HepG2 (cell line): ENCODE results near the gene RIPOR1. TPM values are rescaled to one million over a fixed set of nuclear protein-coding genes. Genes with fewer than 3 reads are reported as not detected.

Source experiments
- MAF1 ChIP-seq: sonication (generic); formaldehyde crosslinking; IDR thresholded peaks from 2 replicates; pipeline ENCODE4 v1.5.0; 2020; ENCODE audit warnings: missing genetic modification reagents, borderline replicate concordance
- NCOR1 ChIP-seq: fragments of 200-600 bp; sonication (generic); IDR thresholded peaks from 2 replicates; pipeline ENCODE4 v1.7.0; 2017; ENCODE audit warnings: antibody characterized with exemption, low read length, borderline replicate concordance
- PHF21A ChIP-seq: sonication (generic); formaldehyde crosslinking; IDR thresholded peaks from 2 replicates; pipeline ENCODE4 v1.5.0; 2020; ENCODE audit warnings: mild to moderate bottlenecking, missing genetic modification reagents
- PRMT3 ChIP-seq: sonication (generic); formaldehyde crosslinking; IDR thresholded peaks from 2 replicates; pipeline ENCODE4 v1.8.1; 2022; ENCODE audit warnings: low read depth, mild to moderate bottlenecking, moderate library complexity, missing genetic modification reagents, borderline replicate concordance
- RFXANK ChIP-seq: IDR thresholded peaks from 2 replicates; pipeline ENCODE4 v1.6.1; 2016
- RORA ChIP-seq: sonication (generic); formaldehyde crosslinking; IDR thresholded peaks from 2 replicates; pipeline ENCODE4 v1.5.0; 2020; ENCODE audit warnings: mild to moderate bottlenecking, missing genetic modification reagents, moderate library complexity
- SP1 ChIP-seq, 2 experiments: fragments of 450-650 bp in 1 of 2; sonication (generic) in 1 of 2; formaldehyde crosslinking in 1 of 2; IDR thresholded peaks; 2 replicates each; pipeline versions ENCODE4 v1.4.0 to v1.6.1; 2016 to 2020; ENCODE audit warnings: missing genetic modification reagents in 1 of 2
- XBP1 ChIP-seq: sonication (generic); formaldehyde crosslinking; IDR thresholded peaks from 2 replicates; pipeline ENCODE4 v1.5.0; 2020; ENCODE audit warnings: missing genetic modification reagents
- YY1 ChIP-seq: IDR thresholded peaks from 2 replicates; pipeline ENCODE4 v1.6.1; 2011; ENCODE audit warnings: low read length, low read depth, moderate library complexity, mild to moderate bottlenecking; ENCODE audit not compliant: insufficient read depth, insufficient replicate concordance
- ZFP41 ChIP-seq: sonication (generic); formaldehyde crosslinking; IDR thresholded peaks from 2 replicates; pipeline ENCODE4 v1.4.0; 2020; ENCODE audit warnings: mild to moderate bottlenecking, missing genetic modification reagents, borderline replicate concordance
- ZNF12 ChIP-seq: sonication (generic); formaldehyde crosslinking; IDR thresholded peaks from 2 replicates; pipeline ENCODE4 v1.5.0; 2020; ENCODE audit warnings: missing genetic modification reagents
- ZNF430 ChIP-seq: sonication (generic); formaldehyde crosslinking; IDR thresholded peaks from 2 replicates; pipeline ENCODE4 v1.9.0; 2021; ENCODE audit warnings: mild to moderate bottlenecking, missing genetic modification reagents
- ZNF446 ChIP-seq: sonication (generic); formaldehyde crosslinking; IDR thresholded peaks from 2 replicates; pipeline ENCODE4 v1.5.0; 2020; ENCODE audit warnings: mild to moderate bottlenecking, missing genetic modification reagents
- ZSCAN20 ChIP-seq: sonication (generic); formaldehyde crosslinking; IDR thresholded peaks from 2 replicates; pipeline ENCODE4 v1.4.0; 2020; ENCODE audit warnings: missing genetic modification reagents, mild to moderate bottlenecking, borderline replicate concordance
- polyA plus RNA-seq, 8 experiments: library from polyadenylated mRNA; depleted of rRNA in 3 of 8; stranded (reverse) in 7 of 8; unstranded in 1 of 8; fragments of >200 nt; fragmentation: Illumina TruSeq in 4 of 8; extraction: Trizol in 4 of 8; gene quantifications; 2 replicates each; pipeline versions ENCODE4 v1.2.1 to v1.2.3, GENCODE V29; 2011 to 2016; ENCODE audit warnings: low read depth in 4 of 8, missing spikeins in 1 of 8, mixed read lengths in 1 of 8; ENCODE audit not compliant: insufficient read depth in 1 of 8
- total RNA-seq, 5 experiments: library from RNA; depleted of rRNA; stranded (reverse); fragments of >200 nt; fragmentation: Illumina TruSeq; extraction: Trizol; gene quantifications; 2 replicates each; pipeline ENCODE4 v1.2.3, GENCODE V29; 2016; ENCODE audit warnings: low read depth in 1 of 5
- TF ChIP-seq, protein P1 (sequence below): sonication (generic); formaldehyde crosslinking; IDR thresholded peaks from 2 replicates; pipeline ENCODE4 v1.4.0; 2020; ENCODE audit warnings: missing genetic modification reagents
- TF ChIP-seq, protein P2 (sequence below): sonication (generic); formaldehyde crosslinking; IDR thresholded peaks from 2 replicates; pipeline ENCODE4 v1.4.0; 2020; ENCODE audit warnings: missing genetic modification reagents
- TF ChIP-seq, protein P3 (sequence below): sonication (generic); formaldehyde crosslinking; IDR thresholded peaks from 2 replicates; pipeline ENCODE4 v1.5.1; 2020; ENCODE audit warnings: missing genetic modification reagents, mild to moderate bottlenecking, borderline replicate concordance
- TF ChIP-seq, protein P4 (sequence below): sonication (generic); formaldehyde crosslinking; IDR thresholded peaks from 2 replicates; pipeline ENCODE4 v1.4.0; 2020; ENCODE audit warnings: low read depth, mild to moderate bottlenecking, missing genetic modification reagents

Gene RIPOR1
- total and polyA plus RNA-seq, 2 of the 13 experiments (the other 11 are each of a cell fraction or from before 2014, with no cell fraction given), result 4.6 to 8.1 TPM

DNA sequence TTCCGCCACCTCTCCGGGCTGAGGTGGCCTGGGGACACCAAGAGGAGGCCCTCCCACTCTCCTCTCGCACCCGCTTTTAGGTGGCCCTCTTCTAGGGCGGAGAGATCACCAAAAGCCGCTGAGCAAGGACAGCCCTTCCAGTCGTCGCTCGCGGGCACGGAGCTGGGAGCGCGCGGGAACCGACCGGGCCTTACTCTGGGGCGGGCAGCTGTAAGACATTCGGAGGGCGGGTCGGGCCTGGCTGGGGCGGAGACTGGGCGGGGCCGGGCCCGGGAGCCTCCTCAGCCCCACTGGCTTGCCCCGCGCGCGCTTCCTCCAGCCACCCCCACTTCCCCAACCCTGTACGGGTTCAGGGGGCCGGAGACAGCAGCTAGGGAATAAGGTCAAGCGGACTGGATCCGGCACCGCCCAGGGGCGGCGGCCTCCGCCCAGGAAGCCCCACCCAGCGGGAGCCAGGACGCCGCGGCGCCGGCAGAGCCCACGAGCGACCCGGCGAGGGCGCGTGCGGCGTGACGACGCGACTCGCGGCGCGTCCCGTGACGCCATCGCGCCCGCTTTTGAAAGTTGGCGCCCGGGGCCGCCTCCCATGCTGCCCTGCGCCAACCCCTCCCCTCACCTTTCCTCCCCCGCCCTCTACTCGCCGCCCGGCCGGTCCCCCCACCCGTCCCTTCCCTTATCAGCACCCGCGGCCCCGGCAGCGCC is 33.3 kb downstream of the RIPOR1 start (continued):
- TF ChIP-seq, protein P1, sequence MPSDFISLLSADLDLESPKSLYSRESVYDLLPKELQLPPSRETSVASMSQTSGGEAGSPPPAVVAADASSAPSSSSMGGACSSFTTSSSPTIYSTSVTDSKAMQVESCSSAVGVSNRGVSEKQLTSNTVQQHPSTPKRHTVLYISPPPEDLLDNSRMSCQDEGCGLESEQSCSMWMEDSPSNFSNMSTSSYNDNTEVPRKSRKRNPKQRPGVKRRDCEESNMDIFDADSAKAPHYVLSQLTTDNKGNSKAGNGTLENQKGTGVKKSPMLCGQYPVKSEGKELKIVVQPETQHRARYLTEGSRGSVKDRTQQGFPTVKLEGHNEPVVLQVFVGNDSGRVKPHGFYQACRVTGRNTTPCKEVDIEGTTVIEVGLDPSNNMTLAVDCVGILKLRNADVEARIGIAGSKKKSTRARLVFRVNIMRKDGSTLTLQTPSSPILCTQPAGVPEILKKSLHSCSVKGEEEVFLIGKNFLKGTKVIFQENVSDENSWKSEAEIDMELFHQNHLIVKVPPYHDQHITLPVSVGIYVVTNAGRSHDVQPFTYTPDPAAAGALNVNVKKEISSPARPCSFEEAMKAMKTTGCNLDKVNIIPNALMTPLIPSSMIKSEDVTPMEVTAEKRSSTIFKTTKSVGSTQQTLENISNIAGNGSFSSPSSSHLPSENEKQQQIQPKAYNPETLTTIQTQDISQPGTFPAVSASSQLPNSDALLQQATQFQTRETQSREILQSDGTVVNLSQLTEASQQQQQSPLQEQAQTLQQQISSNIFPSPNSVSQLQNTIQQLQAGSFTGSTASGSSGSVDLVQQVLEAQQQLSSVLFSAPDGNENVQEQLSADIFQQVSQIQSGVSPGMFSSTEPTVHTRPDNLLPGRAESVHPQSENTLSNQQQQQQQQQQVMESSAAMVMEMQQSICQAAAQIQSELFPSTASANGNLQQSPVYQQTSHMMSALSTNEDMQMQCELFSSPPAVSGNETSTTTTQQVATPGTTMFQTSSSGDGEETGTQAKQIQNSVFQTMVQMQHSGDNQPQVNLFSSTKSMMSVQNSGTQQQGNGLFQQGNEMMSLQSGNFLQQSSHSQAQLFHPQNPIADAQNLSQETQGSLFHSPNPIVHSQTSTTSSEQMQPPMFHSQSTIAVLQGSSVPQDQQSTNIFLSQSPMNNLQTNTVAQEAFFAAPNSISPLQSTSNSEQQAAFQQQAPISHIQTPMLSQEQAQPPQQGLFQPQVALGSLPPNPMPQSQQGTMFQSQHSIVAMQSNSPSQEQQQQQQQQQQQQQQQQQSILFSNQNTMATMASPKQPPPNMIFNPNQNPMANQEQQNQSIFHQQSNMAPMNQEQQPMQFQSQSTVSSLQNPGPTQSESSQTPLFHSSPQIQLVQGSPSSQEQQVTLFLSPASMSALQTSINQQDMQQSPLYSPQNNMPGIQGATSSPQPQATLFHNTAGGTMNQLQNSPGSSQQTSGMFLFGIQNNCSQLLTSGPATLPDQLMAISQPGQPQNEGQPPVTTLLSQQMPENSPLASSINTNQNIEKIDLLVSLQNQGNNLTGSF (CRISPR knock-in tag), result no peak; the same call in 1 of the 2 replicates
- TF ChIP-seq YY1 (no peak), ZNF430 (CRISPR knock-in tag) (no peak; the same call in 1 of the 2 replicates), ZNF12 (CRISPR knock-in tag) (no peak), SP1 (IDR thresholded peaks at IDR 0.05) (no peak), SP1 (CRISPR knock-in tag; IDR thresholded peaks at IDR 0.05) (peak; percentile 80), ZNF446 (CRISPR knock-in tag) (peak; percentile 75; the same call in 1 of the 2 replicates), NCOR1 (peak; percentile 16; the same call in 1 of the 2 replicates), ZFP41 (CRISPR knock-in tag) (no peak), ZSCAN20 (CRISPR knock-in tag) (peak; percentile 42; the same call in 1 of the 2 replicates), XBP1 (CRISPR knock-in tag) (no peak), PRMT3 (CRISPR knock-in tag) (no peak), RFXANK (CRISPR knock-in tag) (peak; percentile 37; the same call in 1 of the 2 replicates), MAF1 (CRISPR knock-in tag) (no peak), RORA (CRISPR knock-in tag) (no peak), PHF21A (CRISPR knock-in tag) (peak; percentile 91)
- TF ChIP-seq, protein P2, sequence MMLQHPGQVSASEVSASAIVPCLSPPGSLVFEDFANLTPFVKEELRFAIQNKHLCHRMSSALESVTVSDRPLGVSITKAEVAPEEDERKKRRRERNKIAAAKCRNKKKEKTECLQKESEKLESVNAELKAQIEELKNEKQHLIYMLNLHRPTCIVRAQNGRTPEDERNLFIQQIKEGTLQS (CRISPR knock-in tag), result no peak; the same call in 1 of the 2 replicates
- TF ChIP-seq, protein P3, sequence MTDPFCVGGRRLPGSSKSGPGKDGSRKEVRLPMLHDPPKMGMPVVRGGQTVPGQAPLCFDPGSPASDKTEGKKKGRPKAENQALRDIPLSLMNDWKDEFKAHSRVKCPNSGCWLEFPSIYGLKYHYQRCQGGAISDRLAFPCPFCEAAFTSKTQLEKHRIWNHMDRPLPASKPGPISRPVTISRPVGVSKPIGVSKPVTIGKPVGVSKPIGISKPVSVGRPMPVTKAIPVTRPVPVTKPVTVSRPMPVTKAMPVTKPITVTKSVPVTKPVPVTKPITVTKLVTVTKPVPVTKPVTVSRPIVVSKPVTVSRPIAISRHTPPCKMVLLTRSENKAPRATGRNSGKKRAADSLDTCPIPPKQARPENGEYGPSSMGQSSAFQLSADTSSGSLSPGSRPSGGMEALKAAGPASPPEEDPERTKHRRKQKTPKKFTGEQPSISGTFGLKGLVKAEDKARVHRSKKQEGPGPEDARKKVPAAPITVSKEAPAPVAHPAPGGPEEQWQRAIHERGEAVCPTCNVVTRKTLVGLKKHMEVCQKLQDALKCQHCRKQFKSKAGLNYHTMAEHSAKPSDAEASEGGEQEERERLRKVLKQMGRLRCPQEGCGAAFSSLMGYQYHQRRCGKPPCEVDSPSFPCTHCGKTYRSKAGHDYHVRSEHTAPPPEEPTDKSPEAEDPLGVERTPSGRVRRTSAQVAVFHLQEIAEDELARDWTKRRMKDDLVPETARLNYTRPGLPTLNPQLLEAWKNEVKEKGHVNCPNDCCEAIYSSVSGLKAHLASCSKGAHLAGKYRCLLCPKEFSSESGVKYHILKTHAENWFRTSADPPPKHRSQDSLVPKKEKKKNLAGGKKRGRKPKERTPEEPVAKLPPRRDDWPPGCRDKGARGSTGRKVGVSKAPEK (CRISPR knock-in tag), result 0 out of 2 replicates have a peak, but pooled peaks have one; percentile 47
- TF ChIP-seq, protein P4, sequence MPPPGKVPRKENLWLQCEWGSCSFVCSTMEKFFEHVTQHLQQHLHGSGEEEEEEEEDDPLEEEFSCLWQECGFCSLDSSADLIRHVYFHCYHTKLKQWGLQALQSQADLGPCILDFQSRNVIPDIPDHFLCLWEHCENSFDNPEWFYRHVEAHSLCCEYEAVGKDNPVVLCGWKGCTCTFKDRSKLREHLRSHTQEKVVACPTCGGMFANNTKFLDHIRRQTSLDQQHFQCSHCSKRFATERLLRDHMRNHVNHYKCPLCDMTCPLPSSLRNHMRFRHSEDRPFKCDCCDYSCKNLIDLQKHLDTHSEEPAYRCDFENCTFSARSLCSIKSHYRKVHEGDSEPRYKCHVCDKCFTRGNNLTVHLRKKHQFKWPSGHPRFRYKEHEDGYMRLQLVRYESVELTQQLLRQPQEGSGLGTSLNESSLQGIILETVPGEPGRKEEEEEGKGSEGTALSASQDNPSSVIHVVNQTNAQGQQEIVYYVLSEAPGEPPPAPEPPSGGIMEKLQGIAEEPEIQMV (CRISPR knock-in tag), result no peak
